Measurements from ENCODE around the gene MAMDC2. TPM values are rescaled to one million over a fixed set of nuclear protein-coding genes. Genes with fewer than 3 reads are reported as not detected.

The MAMDC2 gene
- total and polyA plus RNA-seq, 2 of the 8 experiments (the other 6 are each of a cell fraction or from before 2014, with no cell fraction given) = 6.1 to 15.4 TPM

DNA sequence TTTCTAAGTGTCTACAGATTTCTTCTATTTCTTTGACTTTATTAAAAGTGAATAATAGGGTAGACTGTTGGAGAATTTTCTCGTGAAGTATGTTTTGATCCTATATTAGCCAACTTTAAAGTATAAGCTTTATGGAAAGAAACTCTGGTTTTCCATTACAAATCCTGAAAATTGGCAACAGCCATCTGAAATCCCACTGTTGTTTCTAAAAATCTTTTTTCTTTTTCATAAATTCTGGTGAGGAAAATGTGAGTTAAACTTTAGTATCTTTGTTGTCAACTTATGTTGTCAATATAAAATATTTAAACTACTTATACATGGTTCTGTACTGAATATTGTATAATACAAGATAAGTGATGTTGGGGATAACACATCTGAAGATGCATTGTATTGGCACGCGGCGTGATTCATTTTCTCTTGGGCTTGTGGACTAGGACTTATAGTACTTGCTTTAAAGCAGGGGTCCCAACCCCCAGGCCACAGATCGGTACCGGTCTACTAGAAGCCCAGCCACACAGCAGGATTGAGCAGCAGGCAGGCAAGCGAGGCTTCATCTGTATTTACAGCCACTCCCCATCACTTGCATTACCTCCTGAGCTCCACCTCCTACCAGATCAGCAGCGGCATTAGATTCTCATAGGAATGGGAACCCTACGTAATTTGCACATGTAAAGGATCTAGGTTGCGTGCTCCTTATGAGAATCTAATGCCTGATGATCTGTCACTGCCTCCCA, 12.7 kb downstream of the MAMDC2 start:
- Histone ChIP-seq H3K56ac (replicated peaks; ENCODE audit: insufficient read length, low read depth, low read length) (no peak overlapping the region), H3K23me2 (ENCODE audit: low read depth, low read length) (no peaks in the 10 kb centered on the region), H2BK120ac (replicated peaks; ENCODE audit: low read depth, low read length) (no peak overlapping the region), H3K4me2 (ENCODE audit: insufficient read depth in 1 of 2, low read depth in 2 of 2, low read length in 2 of 2) (no peak overlapping the region), H3K9ac (replicated peaks in 1 of 4; ENCODE audit: extremely low read depth in 1 of 4, low read depth in 3 of 4, low read length in 3 of 4) (no peak overlapping the region), H3K27me3 (replicated peaks in 1 of 4; ENCODE audit: control insufficient read depth in 3 of 4, extremely low read depth in 1 of 4, insufficient read depth in 3 of 4, low read length in 3 of 4) (no peaks in the 10 kb centered on the region), H3K18ac (ENCODE audit: extremely low read depth, low read length) (no peak overlapping the region), H3K79me2 (ENCODE audit: control insufficient read depth in 1 of 2, insufficient read depth in 2 of 2, low read length in 2 of 2) (no peaks in the 10 kb centered on the region), H3K14ac (ENCODE audit: insufficient read length) (no peak overlapping the region), H3K27ac (ENCODE audit: low read depth, low read length) (no peak overlapping the region), H4K5ac (ENCODE audit: insufficient read length, low read depth, low read length) (no peak overlapping the region), H3K23ac (ENCODE audit: insufficient read length) (no peak overlapping the region), H2AFZ (ENCODE audit: low read length) (no peak overlapping the region), H3K9me3 (ENCODE audit: insufficient read depth in 2 of 2, low read depth in 1 of 2, low read length in 1 of 2) (0 out of 4 replicates have a peak, but pooled peaks cover 3 to 9% of the 10 kb centered on the region in 2 experiments), H2BK5ac (ENCODE audit: low read depth, low read length) (no peak overlapping the region), H2BK12ac (ENCODE audit: low read depth, low read length) (no peak overlapping the region), H4K91ac (replicated peaks; ENCODE audit: insufficient read length, low read length) (no peak overlapping the region), H2AK5ac (ENCODE audit: low read depth, low read length) (no peak overlapping the region), H4K20me1 (replicated peaks in 1 of 2; ENCODE audit: control insufficient read depth in 1 of 2, insufficient read depth in 2 of 2, low read length in 2 of 2) (no peaks in the 10 kb centered on the region), H3K36me3 (ENCODE audit: control insufficient read depth in 2 of 4, insufficient read depth in 4 of 4, low read length in 3 of 4) (no peaks in the 10 kb centered on the region; a peak in 2 of 8 replicates), H3K4me3 (ENCODE audit: extremely low read depth in 1 of 4, insufficient read depth in 2 of 4, low read depth in 3 of 4, low read length in 4 of 4) (no peak overlapping the region), H3K4me1 (replicated peaks in 1 of 4; ENCODE audit: control insufficient read depth in 3 of 4, insufficient read depth in 4 of 4, low read length in 3 of 4) (peaks cover 0 to 11% (median 5%) of the 10 kb centered on the region in 4 experiments; a peak in 2 of 7 replicates), H2BK20ac (ENCODE audit: low read length) (no peak overlapping the region), H3K4ac (replicated peaks; ENCODE audit: insufficient read length, low read depth, low read length) (no peak overlapping the region), H4K8ac (ENCODE audit: extremely low read depth, insufficient read depth, low read length) (no peak overlapping the region), H3K79me1 (ENCODE audit: low read depth, low read length) (no peaks in the 10 kb centered on the region), H2BK15ac (ENCODE audit: low read length) (no peak overlapping the region)
- DNase-seq (ENCODE audit: low read depth in 1 of 2, low spot score in 2 of 2) (peak in 1 of 2 experiments; percentile 16), FAIRE-seq (no peak)
- TF ChIP-seq GTF2F1 (IDR thresholded peaks at IDR 0.05; ENCODE audit: borderline replicate concordance, low read depth, low read length) (no peak), TBP (IDR thresholded peaks at IDR 0.05; ENCODE audit: low read depth, low read length) (no peak), MAX (IDR thresholded peaks at IDR 0.05) (no peak), SIX5 (IDR thresholded peaks at IDR 0.05; ENCODE audit: low read depth, low read length) (no peak), SIRT6 (IDR thresholded peaks at IDR 0.05; ENCODE audit: low read length) (no peak), EP300 (IDR thresholded peaks at IDR 0.05; ENCODE audit: borderline replicate concordance in 1 of 2, low read depth in 2 of 2, low read length in 2 of 2) (no peak)
- ChIA-PET CTCF (ENCODE audit: partially characterized antibody) (no interaction called here), POLR2A (ENCODE audit: partially characterized antibody) (interaction anchor here (1.8 to 3.5 kb wide), 2 partner anchors 10 to 12 kb away, joined by 4 to 18 read pairs; partner anchors contain the start of gene MAMDC2)
- WGBS, 2 experiments (ENCODE audit: extremely low coverage in 1 of 2, insufficient coverage in 1 of 2, insufficient read length in 1 of 2, insufficient replicate concordance in 2 of 2, low coverage in 1 of 2, low lambda C conversion rate in 2 of 2, missing lambda C conversion rate in 1 of 2) = 91% methylated on average over 10 of the region's 10 CpGs; no CpG with 5 or more reads in 1 of the 2 experiments

All from H1 (cell line).